Fibroblast of lung (primary cell): Measurements from ENCODE around the gene MACROD1. TPM values are rescaled to one million over a fixed set of nuclear protein-coding genes. Genes with fewer than 3 reads are reported as not detected.

ENCODE experiments used
- DNase-seq, 2 donors: peaks; one replicate each; pipeline versions ENCODE4 v3.0.0 to v3.0.0-alpha.2; 2010; ENCODE audit warnings: low read depth in 2 of 2
- H2AFZ ChIP-seq: 2 replicates; pipeline ENCODE4 v1.5.1; 2012; ENCODE audit warnings: low read length, control low read depth, inconsistent platforms
- H3K27ac ChIP-seq: 2 replicates; pipeline ENCODE4 v1.5.1; 2011; ENCODE audit warnings: low read length, control low read depth; ENCODE audit not compliant: insufficient read depth
- H3K27me3 ChIP-seq: 2 replicates; pipeline ENCODE4 v1.5.1; 2011; ENCODE audit warnings: mild to moderate bottlenecking, low read length; ENCODE audit not compliant: control insufficient read depth, insufficient read depth
- H3K36me3 ChIP-seq: 2 replicates; pipeline ENCODE4 v1.5.1; 2011; ENCODE audit warnings: low read length; ENCODE audit not compliant: control insufficient read depth, insufficient read depth
- H3K4me1 ChIP-seq: 2 replicates; pipeline ENCODE4 v1.5.1; 2011; ENCODE audit warnings: low read length; ENCODE audit not compliant: control insufficient read depth, insufficient read depth; ENCODE audit errors: extremely low read depth
- H3K4me2 ChIP-seq: 2 replicates; pipeline ENCODE4 v1.5.1; 2011; ENCODE audit warnings: low read length, control low read depth; ENCODE audit not compliant: insufficient read depth; ENCODE audit errors: extremely low read depth
- H3K4me3 ChIP-seq, 4 experiments: fragments of 200-600 bp in 1 of 4; sonication (generic) in 1 of 4; replicated peaks in 1 of 4; 2 replicates each; pipeline ENCODE4 v1.5.1; 2011 to 2016; ENCODE audit warnings: low read length in 4 of 4, low read depth in 3 of 4, mild to moderate bottlenecking in 3 of 4, control low read depth in 2 of 4, inconsistent platforms in 1 of 4, mixed read lengths in 1 of 4; ENCODE audit not compliant: insufficient read depth in 1 of 4; ENCODE audit errors: control extremely low read depth in 1 of 4
- H3K79me2 ChIP-seq: 2 replicates; pipeline ENCODE4 v1.5.1; 2012; ENCODE audit warnings: mild to moderate bottlenecking, low read length, inconsistent platforms; ENCODE audit not compliant: control insufficient read depth, insufficient read depth
- H3K9ac ChIP-seq: 2 replicates; pipeline ENCODE4 v1.5.1; 2011; ENCODE audit warnings: mild to moderate bottlenecking, low read length, control low read depth; ENCODE audit not compliant: insufficient read depth
- H3K9me3 ChIP-seq: 2 replicates; pipeline ENCODE4 v1.5.1; 2012; ENCODE audit warnings: low read depth, low read length; ENCODE audit not compliant: control insufficient read depth, insufficient read depth
- H4K20me1 ChIP-seq: 2 replicates; pipeline ENCODE4 v1.5.1; 2011; ENCODE audit warnings: low read length; ENCODE audit not compliant: control insufficient read depth, insufficient read depth; ENCODE audit errors: extremely low read depth
- CTCF ChIP-seq, 2 donors: IDR thresholded peaks in 1 of 2; conservative IDR thresholded peaks in 1 of 2; 1 replicate in 1 of 2; 2 replicates in 1 of 2; pipeline ENCODE4 v1.5.1; 2011 to 2012; ENCODE audit warnings: low read length in 2 of 2, control low read depth in 1 of 2, inconsistent platforms in 1 of 2, low read depth in 1 of 2, mild to moderate bottlenecking in 1 of 2
- EZH2 ChIP-seq: IDR thresholded peaks from 2 replicates; pipeline ENCODE4 v1.5.1; 2012; ENCODE audit warnings: low read length, control low read depth, mild to moderate bottlenecking; ENCODE audit errors: missing control alignments
- polyA plus RNA-seq, 2 donors: library from polyadenylated mRNA; depleted of rRNA in 1 of 2; stranded (reverse) in 1 of 2; unstranded in 1 of 2; fragments of >200 nt; gene quantifications; 2 replicates each; pipeline ENCODE4 v1.2.1, GENCODE V29; 2011 to 2012; ENCODE audit warnings: missing spikeins in 1 of 2
- total RNA-seq: library from RNA; depleted of rRNA; stranded (reverse); fragments of >200 nt; gene quantifications from 2 replicates; pipeline ENCODE4 v1.2.1, GENCODE V29; 2014

The MACROD1 gene
- total and polyA plus RNA-seq, 2 donors (not counting 1 experiment from before 2014, with no cell fraction given) = 8.8 to 24.8 TPM

- no peaks in the 10 kb centered on the region for H3K9me3 ChIP-seq
- H3K79me2 ChIP-seq = peaks cover 14% of the 10 kb centered on the region
- peak overlapping the region; percentile 91 for H3K27ac ChIP-seq
- peaks cover 17% of the 10 kb centered on the region for H3K4me1 ChIP-seq
- H3K4me2 ChIP-seq = peak overlapping the region; percentile 99
- TF ChIP-seq CTCF (conservative IDR thresholded peaks at IDR 0.05 in 1 of 2, IDR thresholded peaks at IDR 0.05 in 1 of 2; ENCODE audit: low read depth in 1 of 2, low read length in 2 of 2) (peak; percentile 28 to 54), EZH2 (no peak)
- peak overlapping the region; percentile 88 for H3K9ac ChIP-seq
- H4K20me1 ChIP-seq = no peaks in the 10 kb centered on the region
- H3K36me3 ChIP-seq = no peaks in the 10 kb centered on the region
- H3K4me3 ChIP-seq = peak overlapping the region; percentile 67 to 85 (median 76)
- H2AFZ ChIP-seq = peak overlapping the region; percentile 43
- no peaks in the 10 kb centered on the region for H3K27me3 ChIP-seq
- peak; percentile 83 to 89 for DNase-seq
These were observed 19.3 kb upstream of the MACROD1 start for GRCh38 chr11:64185175-64185692.

GRCh38 chr11:64183890-64184289, 18.0 kb upstream of the MACROD1 start:
- Histone ChIP-seq H4K20me1 (no peaks in the 10 kb centered on the region), H3K79me2 (peaks cover 12% of the 10 kb centered on the region), H3K36me3 (peaks cover 3% of the 10 kb centered on the region), H3K9ac (no peak overlapping the region), H3K4me3 (peak overlapping the region in 1 of 4 experiments; percentile 67), H2AFZ (no peak overlapping the region), H3K27ac (no peak overlapping the region), H3K9me3 (no peaks in the 10 kb centered on the region), H3K27me3 (no peaks in the 10 kb centered on the region), H3K4me2 (no peak overlapping the region), H3K4me1 (peaks cover 17% of the 10 kb centered on the region)
- no peak for DNase-seq
- no peak for TF ChIP-seq EZH2
- TF ChIP-seq CTCF (conservative IDR thresholded peaks at IDR 0.05 in 1 of 2, IDR thresholded peaks at IDR 0.05 in 1 of 2; ENCODE audit: low read depth in 1 of 2, low read length in 2 of 2) = no peak

GRCh38 chr11:64181506-64182411, 15.8 kb upstream of the MACROD1 start:
- Histone ChIP-seq H3K4me2 (peak overlapping the region; percentile 90), H3K79me2 (peaks cover 12% of the 10 kb centered on the region), H3K27ac (peak overlapping the region; percentile 62), H3K4me1 (peaks cover 17% of the 10 kb centered on the region), H3K27me3 (no peaks in the 10 kb centered on the region), H3K9ac (no peak overlapping the region), H2AFZ (peak overlapping the region; percentile 66), H4K20me1 (no peaks in the 10 kb centered on the region), H3K4me3 (peak overlapping the region; percentile 24 to 41 (median 30)), H3K9me3 (no peaks in the 10 kb centered on the region), H3K36me3 (peaks cover 5% of the 10 kb centered on the region)
- TF ChIP-seq EZH2 (no peak), CTCF (conservative IDR thresholded peaks at IDR 0.05 in 1 of 2, IDR thresholded peaks at IDR 0.05 in 1 of 2; ENCODE audit: low read depth in 1 of 2, low read length in 2 of 2) (no peak)
- DNase-seq = peak; percentile 93
